Osteocyte (in vitro differentiated cells): ENCODE results near the gene DROSHA. TPM values are rescaled to one million over a fixed set of nuclear protein-coding genes. Genes with fewer than 3 reads are reported as not detected.

ENCODE experiments used
- DNase-seq: peaks from one replicate; pipeline ENCODE4 v3.0.0; 2021; ENCODE audit warnings: mixed read lengths; ENCODE audit not compliant: unreplicated experiment; ENCODE audit errors: extremely low spot score
- H3K27ac Mint-ChIP-seq: one replicate; pipeline ENCODE4 v1.8.0; 2021; ENCODE audit warnings: mild to moderate bottlenecking, mixed read lengths; ENCODE audit not compliant: unreplicated experiment
- H3K27me3 Mint-ChIP-seq: one replicate; pipeline ENCODE4 v1.8.0; 2021; ENCODE audit warnings: mixed read lengths; ENCODE audit not compliant: unreplicated experiment
- H3K36me3 Mint-ChIP-seq: one replicate; pipeline ENCODE4 v1.8.0; 2021; ENCODE audit warnings: mixed read lengths; ENCODE audit not compliant: unreplicated experiment
- H3K4me1 Mint-ChIP-seq: one replicate; pipeline ENCODE4 v1.8.0; 2021; ENCODE audit warnings: mixed read lengths; ENCODE audit not compliant: unreplicated experiment
- H3K4me3 Mint-ChIP-seq: one replicate; pipeline ENCODE4 v1.8.0; 2021; ENCODE audit warnings: mild to moderate bottlenecking, moderate library complexity, mixed read lengths; ENCODE audit not compliant: unreplicated experiment
- H3K9me3 Mint-ChIP-seq: one replicate; pipeline ENCODE4 v1.8.0; 2021; ENCODE audit warnings: mixed read lengths; ENCODE audit not compliant: unreplicated experiment
- total RNA-seq: library from RNA; stranded (reverse); gene quantifications from 2 replicates; pipeline ENCODE4 v1.2.1, GENCODE V29; 2021
- TF ChIP-seq, protein P1 (sequence below): fragments of 200-600 bp; sonication (generic); IDR thresholded peaks from 2 replicates; pipeline ENCODE4 v1.5.0; 2021; ENCODE audit warnings: antibody characterized with exemption, mild to moderate bottlenecking, moderate library complexity

Gene DROSHA
- total RNA-seq, 1 donor from 2014 or later: 70.9 TPM

DNA sequence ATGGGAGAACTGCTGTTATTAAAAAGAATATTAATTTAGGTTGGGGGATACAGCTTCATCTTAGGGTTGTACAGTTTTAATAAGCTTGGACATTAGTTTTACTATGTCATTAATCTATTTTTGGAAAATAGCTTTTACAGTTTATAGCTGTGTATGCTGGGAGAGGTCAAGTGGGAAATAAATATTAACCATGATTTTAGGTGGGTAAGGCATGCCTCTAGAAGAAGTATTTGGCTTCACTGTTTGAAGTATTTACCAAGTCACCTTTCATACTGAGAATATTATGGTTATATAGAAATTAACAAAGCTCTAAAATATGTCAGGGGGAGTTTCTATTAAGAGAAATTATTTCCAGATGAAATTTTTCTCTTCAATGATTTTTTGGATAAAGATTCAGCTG is 5.5 kb upstream of the DROSHA start:
- Mint-ChIP-seq H3K9me3 (no peaks in the 10 kb centered on the region), H3K4me3 (no peak overlapping the region), H3K36me3 (peaks cover 35% of the 10 kb centered on the region), H3K27me3 (no peaks in the 10 kb centered on the region), H3K4me1 (peaks cover 36% of the 10 kb centered on the region), H3K27ac (peak overlapping the region; percentile 70)
- TF ChIP-seq, protein P1, sequence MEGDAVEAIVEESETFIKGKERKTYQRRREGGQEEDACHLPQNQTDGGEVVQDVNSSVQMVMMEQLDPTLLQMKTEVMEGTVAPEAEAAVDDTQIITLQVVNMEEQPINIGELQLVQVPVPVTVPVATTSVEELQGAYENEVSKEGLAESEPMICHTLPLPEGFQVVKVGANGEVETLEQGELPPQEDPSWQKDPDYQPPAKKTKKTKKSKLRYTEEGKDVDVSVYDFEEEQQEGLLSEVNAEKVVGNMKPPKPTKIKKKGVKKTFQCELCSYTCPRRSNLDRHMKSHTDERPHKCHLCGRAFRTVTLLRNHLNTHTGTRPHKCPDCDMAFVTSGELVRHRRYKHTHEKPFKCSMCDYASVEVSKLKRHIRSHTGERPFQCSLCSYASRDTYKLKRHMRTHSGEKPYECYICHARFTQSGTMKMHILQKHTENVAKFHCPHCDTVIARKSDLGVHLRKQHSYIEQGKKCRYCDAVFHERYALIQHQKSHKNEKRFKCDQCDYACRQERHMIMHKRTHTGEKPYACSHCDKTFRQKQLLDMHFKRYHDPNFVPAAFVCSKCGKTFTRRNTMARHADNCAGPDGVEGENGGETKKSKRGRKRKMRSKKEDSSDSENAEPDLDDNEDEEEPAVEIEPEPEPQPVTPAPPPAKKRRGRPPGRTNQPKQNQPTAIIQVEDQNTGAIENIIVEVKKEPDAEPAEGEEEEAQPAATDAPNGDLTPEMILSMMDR: no peak
- DNase-seq: no peak

DNA sequence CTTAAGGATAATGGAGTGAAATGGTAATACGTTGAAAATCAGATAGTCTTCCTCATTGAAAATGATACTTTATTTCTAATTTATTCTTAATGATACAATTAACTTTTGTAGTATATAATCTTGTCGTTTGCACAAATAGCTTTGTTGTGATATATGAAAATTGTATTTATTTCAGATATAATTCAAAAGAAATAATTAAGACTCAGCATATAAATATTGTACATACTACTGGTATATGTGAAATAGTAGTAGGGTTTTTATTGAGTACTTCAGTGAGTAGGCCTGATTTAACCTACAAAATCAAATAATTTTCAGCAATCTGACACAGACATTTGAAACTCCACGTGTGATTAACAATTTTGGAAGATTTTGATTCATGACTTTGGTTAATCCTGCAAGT is 5.0 kb upstream of the DROSHA start:
- DNase-seq: no peak
- H3K9me3 Mint-ChIP-seq: no peaks in the 10 kb centered on the region
- H3K27ac Mint-ChIP-seq: peak overlapping the region; percentile 70
- TF ChIP-seq, protein P1: no peak
- H3K36me3 Mint-ChIP-seq: peaks cover 33% of the 10 kb centered on the region
- H3K27me3 Mint-ChIP-seq: no peaks in the 10 kb centered on the region
- H3K4me3 Mint-ChIP-seq: no peak overlapping the region
- H3K4me1 Mint-ChIP-seq: peaks cover 38% of the 10 kb centered on the region

DNA sequence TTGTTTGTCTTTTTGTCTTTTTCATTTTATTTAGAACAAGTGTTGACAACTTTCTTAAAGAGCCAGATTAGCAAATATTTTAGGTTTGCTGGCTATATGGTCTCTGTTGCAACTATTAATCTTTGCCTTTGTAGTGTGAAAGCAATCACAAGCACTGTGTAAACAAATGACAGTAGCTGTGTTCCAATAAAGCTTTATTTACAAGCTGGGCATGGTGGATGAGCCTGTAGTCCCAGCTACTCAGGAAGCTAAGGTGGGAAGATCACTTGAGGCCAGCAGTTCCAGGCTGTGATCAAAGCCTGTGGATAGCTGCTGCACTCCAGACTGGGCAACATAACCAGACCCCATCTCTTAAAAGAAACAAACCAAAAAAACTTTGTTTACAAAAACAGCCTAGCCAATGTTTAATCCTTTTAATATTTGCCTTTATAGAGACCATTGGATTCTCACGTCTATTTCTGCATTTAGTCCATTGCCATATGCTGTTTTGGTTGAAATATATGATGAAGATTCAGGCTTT is 2.7 kb upstream of the DROSHA start:
- TF ChIP-seq, protein P1: no peak
- Mint-ChIP-seq H3K27ac (no peak overlapping the region), H3K36me3 (peaks cover 23% of the 10 kb centered on the region), H3K9me3 (no peaks in the 10 kb centered on the region), H3K4me3 (peak overlapping the region; percentile 40), H3K27me3 (no peaks in the 10 kb centered on the region), H3K4me1 (peaks cover 60% of the 10 kb centered on the region)
- DNase-seq: no peak

DNA sequence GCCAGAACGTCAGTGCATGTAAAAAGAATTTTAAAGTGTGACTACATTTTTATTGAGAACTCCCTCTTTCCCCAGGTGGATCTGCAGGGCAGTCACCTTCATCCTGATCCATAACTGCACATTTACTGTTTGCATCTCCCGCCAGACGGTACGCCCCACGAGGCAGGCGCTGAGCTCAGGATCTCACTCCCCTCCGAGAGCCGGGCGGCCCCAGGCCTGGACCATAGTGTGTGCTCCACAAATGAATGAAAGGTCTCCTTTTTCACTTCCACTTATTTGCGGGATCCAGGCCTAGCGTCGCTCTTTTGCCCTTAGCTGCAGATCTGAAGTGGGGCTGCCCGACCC is 378 bp downstream of the DROSHA start:
- Mint-ChIP-seq H3K27me3 (no peaks in the 10 kb centered on the region), H3K36me3 (peaks cover 38% of the 10 kb centered on the region), H3K4me1 (peaks cover 44% of the 10 kb centered on the region), H3K27ac (peak overlapping the region; percentile 96), H3K9me3 (no peaks in the 10 kb centered on the region), H3K4me3 (peak overlapping the region; percentile 98)
- TF ChIP-seq, protein P1: no peak
- no peak for DNase-seq

DNA sequence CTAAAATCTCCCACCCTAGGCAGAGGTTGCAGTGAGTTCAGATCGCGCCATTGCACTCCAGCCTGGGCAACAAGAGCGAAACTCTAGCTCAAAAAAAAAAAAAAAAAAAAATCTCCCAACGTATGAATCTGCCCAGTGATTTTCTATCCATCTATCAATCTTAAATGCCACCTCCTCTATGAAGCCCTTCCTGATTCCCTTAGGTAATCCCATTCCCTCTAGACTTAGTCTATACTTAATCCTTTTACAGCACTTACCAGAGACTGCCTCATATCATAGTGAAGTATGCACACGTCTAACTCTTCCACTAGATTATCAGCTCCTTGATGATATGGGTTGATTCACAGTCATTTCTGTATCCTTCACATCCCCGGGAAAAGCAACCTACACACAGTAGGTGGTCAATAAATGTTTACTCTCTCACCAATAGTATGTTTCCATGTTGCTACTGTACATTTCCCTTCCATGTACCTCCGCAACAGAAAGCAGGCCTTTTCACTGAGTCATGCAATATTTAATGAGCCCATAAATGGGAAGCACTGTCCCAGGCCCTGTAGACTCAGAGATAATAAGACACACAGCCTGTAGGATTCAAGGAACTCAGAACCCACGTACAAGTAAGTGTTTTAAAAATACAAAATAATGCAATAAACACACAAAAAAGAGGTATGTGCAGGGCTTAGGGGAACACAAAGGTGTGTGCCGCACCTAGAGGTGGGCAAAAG is 1.2 kb downstream of the DROSHA start:
- Mint-ChIP-seq H3K9me3 (no peaks in the 10 kb centered on the region), H3K27ac (no peak overlapping the region), H3K4me3 (peak overlapping the region; percentile 98), H3K4me1 (peaks cover 44% of the 10 kb centered on the region), H3K36me3 (peaks cover 38% of the 10 kb centered on the region), H3K27me3 (no peaks in the 10 kb centered on the region)
- TF ChIP-seq, protein P1: no peak
- DNase-seq: no peak
